Kidney epithelial cell (primary cell): ENCODE results near the gene ZBTB24. TPM values are rescaled to one million over a fixed set of nuclear protein-coding genes. Genes with fewer than 3 reads are reported as not detected.
A peak's percentile ranks its signal among the peaks of the same experiment; 100 is the strongest.

Experiments
- DNase-seq: peaks from one replicate; pipeline ENCODE4 v3.0.0-alpha.2; 2010; ENCODE audit warnings: low read depth
- H3K27me3 ChIP-seq: 2 replicates; pipeline ENCODE4 v1.6.0; 2011; ENCODE audit warnings: low read length; ENCODE audit not compliant: control insufficient read depth, insufficient read depth
- H3K36me3 ChIP-seq: 2 replicates; pipeline ENCODE4 v1.5.1; 2011; ENCODE audit warnings: low read length; ENCODE audit not compliant: control insufficient read depth, insufficient read depth
- H3K4me3 ChIP-seq: 2 replicates; pipeline ENCODE4 v1.5.1; 2011; ENCODE audit warnings: low read depth, mild to moderate bottlenecking, control low read depth, low read length
- total RNA-seq: library from RNA; depleted of rRNA; stranded (reverse); fragments of >200 nt; gene quantifications from 2 replicates; pipeline ENCODE4 v1.2.3, GENCODE V29; 2015
- TF ChIP-seq, protein P1 (sequence below): IDR thresholded peaks from 2 replicates; pipeline ENCODE4 v1.5.1; 2011; ENCODE audit warnings: mild to moderate bottlenecking, moderate library complexity, low read length, control low read depth, inconsistent platforms; ENCODE audit not compliant: insufficient read depth, poor library complexity, severe bottlenecking

Gene ZBTB24
- total RNA-seq, 1 donor from 2014 or later: 10.9 TPM

DNA sequence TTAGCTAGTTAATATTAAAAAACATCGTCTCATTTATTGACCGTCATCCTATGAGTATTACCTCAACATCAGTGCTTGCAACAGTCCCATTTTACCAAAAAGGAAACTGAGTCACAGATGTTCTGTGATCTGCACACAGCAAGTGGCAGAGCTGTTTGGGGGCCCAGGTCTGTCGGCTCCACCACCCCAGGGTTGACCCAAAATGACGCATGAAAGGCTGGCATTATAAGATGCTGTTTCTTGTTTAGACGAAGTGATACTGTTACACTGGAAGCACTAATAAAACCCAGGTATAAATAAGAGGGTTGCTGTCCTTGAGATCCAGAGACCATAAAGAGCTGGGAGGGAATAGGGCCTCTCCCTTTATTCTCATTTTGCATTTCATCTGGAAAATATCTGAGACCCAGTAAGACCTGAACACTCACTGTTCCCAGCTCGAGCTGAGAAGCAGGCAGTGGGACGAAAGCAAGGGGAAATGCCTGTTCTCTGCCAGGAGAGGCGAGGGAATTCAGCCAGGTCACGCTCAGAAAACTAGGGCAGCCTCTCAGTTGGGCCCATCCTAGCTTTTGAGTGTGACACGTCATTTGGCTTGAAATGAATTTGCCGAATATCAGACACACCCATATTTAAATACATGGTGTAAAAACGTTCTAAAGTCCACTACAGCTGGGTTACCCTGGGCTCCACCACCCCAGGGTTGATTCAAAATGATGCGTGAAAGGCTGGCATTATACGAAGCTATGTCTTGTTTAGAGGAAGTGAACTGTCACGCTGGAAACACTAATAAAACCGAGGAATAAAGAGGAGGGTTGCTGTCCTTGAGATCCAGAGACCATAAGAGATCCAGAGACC lies 26.1 kb downstream of the ZBTB24 start:
- H3K27me3 ChIP-seq: no peaks in the 10 kb centered on the region
- DNase-seq: no peak
- TF ChIP-seq, protein P1, sequence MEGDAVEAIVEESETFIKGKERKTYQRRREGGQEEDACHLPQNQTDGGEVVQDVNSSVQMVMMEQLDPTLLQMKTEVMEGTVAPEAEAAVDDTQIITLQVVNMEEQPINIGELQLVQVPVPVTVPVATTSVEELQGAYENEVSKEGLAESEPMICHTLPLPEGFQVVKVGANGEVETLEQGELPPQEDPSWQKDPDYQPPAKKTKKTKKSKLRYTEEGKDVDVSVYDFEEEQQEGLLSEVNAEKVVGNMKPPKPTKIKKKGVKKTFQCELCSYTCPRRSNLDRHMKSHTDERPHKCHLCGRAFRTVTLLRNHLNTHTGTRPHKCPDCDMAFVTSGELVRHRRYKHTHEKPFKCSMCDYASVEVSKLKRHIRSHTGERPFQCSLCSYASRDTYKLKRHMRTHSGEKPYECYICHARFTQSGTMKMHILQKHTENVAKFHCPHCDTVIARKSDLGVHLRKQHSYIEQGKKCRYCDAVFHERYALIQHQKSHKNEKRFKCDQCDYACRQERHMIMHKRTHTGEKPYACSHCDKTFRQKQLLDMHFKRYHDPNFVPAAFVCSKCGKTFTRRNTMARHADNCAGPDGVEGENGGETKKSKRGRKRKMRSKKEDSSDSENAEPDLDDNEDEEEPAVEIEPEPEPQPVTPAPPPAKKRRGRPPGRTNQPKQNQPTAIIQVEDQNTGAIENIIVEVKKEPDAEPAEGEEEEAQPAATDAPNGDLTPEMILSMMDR: no peak
- peaks cover 3% of the 10 kb centered on the region for H3K36me3 ChIP-seq
- no peak overlapping the region for H3K4me3 ChIP-seq

DNA sequence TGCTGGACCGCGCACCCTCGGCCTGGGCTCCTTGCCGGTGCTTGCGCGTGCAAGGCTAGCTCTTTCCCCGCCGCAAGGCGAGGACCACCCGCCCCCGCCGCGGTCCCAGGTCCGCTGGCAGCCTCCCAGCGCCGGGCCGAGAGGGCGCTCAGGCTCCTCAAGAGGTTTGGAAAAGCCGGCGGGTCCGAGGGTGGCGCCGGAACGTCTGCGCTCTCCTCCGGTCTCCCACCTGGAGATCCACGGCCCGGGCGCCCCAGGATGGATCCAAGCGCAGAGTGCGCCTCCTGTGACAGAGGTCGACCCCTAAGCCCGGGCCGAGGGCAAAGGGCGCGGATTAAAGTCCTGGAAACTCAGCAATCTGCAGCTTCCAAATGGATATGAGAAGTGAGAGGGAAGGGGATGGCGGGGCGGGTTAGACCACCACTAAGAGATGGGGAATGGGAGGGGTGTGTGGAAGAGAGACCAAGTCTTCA lies 26.9 kb downstream of the ZBTB24 start:
- H3K36me3 ChIP-seq: peaks cover 3% of the 10 kb centered on the region
- TF ChIP-seq, protein P1: peak; percentile 0
- no peaks in the 10 kb centered on the region for H3K27me3 ChIP-seq
- H3K4me3 ChIP-seq: peak overlapping the region; percentile 76
- no peak for DNase-seq

DNA sequence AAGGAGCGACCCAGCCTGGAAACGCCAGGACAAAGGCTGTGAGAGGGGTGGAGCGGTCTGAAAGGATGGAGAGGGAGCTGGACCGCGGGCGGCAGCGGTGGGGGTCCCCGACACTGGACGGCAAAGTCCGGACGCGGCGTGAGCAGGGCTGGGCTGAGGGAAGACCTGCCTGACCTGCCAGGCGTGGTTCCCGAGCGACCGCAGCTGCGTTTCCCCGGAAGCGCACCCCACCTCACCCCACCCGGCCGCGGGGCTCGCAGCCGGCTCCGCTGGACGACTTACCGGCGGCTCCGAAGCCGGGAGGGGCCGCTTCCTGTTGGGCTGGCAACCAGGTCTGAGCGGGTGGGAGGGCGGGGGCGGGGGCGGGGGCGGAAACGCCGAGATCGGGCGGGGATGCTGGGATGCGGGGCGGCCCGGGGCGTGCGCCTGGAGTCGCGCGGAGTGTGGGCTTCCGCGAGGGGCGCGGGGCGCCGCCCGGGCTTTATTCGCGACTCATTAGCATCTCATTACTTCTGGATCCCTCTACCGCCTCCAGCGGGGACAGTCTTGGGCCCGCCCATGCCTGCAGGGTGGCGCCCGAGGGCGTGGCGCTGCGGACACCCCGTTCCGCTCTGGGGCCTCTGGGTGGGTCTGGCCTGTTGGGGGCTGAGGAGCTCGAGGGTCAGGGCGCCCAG lies 27.4 kb downstream of the ZBTB24 start, which contains the start of gene MICAL1:
TSS of gene MICAL1 (minus strand) at position 336 of the 674 bp plus-strand sequence. CDS start 1,576 bp downstream, outside the sequence.
- DNase-seq: no peak
- TF ChIP-seq, protein P1: peak; percentile 39
- H3K27me3 ChIP-seq: no peaks in the 10 kb centered on the region
- peaks cover 3% of the 10 kb centered on the region for H3K36me3 ChIP-seq
- H3K4me3 ChIP-seq: peak within 1 kb of the TSS; percentile 76

DNA sequence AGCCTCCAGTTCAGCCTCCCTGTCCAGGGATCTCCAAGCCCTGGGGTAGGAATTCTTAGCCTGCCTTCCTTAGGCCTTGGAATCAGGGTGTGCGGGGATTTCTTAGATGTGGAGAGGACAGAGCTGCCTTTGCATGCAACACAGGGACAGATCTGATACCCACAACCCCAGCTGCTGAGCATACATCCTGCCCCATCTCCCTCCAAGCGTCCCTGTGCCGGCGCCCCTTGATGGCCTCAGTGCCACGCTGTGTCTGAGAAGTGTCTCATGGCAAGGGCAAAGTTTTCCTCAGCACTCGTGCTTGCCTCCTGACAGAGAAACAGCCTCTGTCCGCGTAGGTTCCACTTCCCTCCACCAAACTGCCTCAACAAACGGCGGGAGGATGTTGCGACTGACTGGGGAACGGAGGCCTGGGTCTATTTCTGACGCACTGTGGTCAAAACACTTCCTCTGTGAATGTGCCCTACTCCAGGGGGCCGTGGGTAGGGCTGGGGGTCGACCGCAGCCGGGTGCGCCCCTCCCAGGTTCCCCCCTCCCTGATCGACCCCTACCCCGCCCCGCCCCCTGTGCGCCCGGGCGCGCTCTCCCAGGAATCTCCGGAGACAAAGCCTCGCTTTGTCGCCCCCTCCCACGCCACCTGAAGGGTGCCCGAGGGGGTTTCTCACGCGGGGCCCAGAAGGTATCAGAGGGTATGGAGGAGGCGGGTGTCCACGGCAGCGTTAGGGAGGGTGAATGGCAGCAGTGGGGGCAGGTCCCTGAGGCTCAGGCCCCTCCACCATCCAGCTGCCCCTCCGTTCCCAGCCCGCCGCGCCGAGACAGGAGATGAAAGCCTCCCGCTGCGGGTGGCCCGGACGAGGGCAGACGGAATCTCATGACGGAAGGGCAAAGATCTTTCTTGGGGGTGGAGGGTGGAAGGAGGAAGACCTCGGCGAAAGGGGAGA lies 28.3 kb downstream of the ZBTB24 start:
- H3K4me3 ChIP-seq: peak overlapping the region; percentile 76
- DNase-seq: no peak
- no peaks in the 10 kb centered on the region for H3K27me3 ChIP-seq
- TF ChIP-seq, protein P1: no peak
- H3K36me3 ChIP-seq: peaks cover 3% of the 10 kb centered on the region
